NOMO-1 treated with dmso at 0.1 percent for 144 hours (cell line): Measurements from ENCODE around the gene BIN2.
A peak's percentile ranks its signal among the peaks of the same experiment; 100 is the strongest.
"Not testable (repeated sequence)": the region's sequence is repeated elsewhere in the genome, so short reads cannot be mapped to it uniquely, and the experiment has no call there.

Experiments
- DNase-seq: peaks from one replicate; lab custom pipeline; 2025; ENCODE audit not compliant: unreplicated experiment; lab: John Stamatoyannopoulos, UW

Gene BIN2

DNA sequence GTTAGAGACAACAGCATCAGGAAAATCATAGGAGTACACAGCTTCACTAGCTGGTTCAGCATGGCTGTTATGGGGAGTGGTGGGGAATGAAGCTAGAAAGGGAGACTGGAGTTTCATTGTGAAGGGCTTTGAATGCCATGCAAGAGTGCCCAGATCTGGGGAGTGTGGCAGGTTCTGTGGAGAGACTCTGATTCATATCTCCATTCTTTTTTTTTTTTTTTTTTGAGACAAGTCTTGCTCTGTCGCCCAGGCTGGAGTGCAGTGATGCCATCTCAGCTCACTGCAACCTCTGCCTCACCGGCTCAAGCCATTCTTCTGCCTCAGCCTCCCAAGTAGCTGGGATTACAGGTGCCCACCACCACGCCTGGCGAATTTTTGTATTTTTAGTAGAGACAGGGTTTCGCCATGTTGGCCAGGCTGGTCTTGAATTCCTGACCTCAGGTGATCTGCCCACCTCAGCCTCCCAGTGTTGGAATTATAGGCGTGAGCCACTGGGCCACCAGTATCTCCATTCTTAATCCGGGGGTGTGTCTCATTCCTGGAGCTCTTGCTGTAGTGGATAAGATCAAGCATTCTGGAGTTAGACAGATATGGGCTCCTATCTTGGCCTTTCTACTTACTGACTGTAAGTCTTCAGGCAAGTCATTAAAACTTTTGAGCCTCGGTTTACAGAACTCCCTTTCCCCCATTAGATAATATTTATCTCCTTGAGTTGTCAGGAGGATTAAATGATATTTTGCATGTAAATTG, 5.7 kb downstream of the BIN2 start:
- DNase-seq: not testable (repeated sequence)

DNA sequence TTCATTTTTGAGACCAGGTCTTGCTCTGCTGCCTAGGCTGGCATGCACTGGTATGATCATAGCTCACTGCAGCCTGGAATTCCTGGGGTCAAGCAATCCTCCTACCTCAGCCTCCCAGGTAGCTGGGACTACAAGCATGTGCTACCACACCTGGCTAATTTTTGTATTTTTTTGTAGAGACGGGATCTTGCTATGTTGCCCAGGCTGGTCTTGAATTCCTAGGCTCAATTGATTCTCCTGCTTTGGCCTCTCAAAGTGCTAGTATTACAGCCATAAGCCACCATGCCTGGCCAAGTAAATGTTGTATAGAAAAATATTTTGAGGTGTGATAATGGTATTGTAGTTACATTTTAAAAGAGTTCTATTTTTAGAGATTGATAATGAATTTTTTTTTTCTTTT, 12.6 kb downstream of the BIN2 start:
- no peak for DNase-seq

DNA sequence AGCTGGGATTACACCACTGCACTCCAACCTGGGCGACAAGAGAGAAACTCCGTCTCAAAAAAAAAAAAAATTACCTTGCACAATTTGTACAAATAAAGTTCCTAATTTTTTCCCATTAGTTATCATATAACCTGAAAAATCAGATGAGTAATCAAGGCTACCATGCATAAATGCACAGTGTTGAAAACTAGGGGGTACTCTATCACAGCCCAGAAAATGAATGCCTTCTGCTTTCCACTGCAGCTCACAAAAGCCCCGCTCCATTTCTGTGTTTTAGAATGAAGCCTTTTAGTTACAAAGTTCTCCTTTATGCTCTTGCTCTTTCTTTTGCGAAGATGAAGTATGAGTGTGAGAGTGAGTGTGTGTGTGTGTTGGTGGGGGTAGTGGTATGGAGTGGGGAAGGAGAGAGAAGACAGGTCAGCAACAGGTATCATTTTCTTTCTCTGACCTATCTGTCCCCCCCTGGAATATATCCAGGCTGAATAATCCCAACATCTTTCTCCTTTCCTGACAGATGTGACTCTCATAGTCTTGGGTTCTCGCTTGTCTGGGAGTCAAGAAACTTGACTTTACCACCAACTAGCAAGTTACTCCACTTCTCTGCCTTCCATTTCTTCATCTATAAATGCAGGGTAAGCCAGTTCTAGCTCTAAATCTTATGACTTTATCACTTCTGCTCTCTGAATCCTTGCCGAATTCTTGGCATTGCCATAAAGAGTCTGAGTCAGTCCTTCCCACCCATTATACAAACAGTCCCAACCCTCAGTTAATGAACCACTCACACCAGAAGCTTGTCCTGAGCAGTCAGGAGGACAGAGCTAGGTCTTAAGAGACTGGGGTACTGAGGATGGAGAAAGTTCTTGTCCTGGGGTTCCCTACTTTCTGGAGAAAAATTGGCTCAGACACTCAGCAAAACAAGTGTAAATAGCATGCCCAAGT, 16.1 kb downstream of the BIN2 start:
- DNase-seq: no peak

DNA sequence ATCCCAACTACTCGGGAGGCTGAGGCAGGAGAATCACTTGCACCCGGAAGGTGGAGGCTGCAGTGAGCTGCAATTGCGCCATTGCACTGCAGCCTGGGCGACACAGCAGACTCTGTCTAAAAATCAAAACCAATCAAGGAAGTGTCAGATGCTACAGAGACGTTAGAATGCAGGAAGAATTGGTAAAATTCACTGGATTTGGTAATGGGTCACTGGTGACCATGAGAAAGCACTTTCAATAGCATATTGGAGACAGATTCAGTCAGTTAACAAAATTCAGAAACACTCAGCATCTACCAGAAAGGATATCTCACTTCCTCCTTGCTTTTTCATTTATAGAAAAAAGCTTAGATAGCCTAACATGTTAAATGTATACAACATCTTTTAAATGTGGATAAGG, 17.5 kb downstream of the BIN2 start:
- no peak for DNase-seq

DNA sequence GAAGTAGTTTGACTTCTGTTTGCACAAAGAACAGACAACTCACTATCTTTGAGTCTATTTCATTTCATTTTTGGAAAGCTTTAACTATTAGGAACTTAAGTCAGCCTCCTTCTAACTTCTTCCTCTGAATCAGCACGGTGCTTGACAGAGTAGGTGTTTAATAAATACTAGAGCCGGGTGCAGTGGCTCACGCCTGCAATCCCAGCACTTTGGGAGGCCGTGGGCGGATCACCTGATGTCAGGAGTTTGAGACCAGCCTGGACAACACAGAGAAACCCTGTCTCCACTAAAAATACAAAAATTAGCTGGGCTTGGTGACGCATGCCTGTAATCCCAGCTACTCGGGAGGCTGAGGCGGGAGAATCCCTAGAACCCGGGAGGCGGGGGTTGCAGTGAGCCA, 23.2 kb downstream of the BIN2 start:
- not testable (repeated sequence) for DNase-seq

DNA sequence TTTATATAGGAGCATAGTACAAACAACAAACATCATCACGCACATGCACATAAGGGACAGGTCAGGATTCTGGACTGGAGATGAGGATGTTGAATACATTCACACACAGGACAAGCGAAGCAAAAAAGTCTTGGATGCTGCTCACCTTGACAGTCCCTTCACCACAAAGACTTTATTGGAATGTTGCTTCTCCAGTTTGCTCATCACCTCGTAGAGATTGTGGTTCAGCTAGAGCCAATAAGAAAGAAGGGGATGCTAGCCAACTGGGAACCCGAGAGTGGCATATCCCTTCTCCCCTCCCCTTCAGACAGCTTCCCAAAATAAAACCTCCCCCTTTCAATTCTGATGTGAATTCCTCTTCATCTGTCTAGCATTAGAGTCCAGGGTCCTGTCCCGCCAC, 28.3 kb downstream of the BIN2 start:
- no peak for DNase-seq

DNA sequence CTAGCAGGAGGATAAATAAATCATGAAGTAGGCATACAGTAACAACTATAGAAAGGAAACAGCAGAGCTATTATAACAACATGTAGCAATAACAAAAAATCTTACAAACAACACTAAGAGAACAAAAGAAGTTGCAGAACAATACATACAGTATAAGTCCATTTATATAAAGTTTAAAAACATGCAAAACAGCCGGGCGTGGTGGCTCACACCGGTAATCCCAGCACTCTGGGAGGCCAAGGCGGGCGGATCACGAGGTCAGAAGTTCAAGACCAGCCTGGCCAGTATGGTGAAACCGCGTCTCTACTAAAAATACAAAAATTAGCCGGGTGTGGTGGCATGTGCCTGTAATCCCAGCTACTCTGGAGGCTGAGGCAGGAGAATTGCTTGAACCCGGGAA, 29.9 kb downstream of the BIN2 start:
- DNase-seq: not testable (repeated sequence)

DNA sequence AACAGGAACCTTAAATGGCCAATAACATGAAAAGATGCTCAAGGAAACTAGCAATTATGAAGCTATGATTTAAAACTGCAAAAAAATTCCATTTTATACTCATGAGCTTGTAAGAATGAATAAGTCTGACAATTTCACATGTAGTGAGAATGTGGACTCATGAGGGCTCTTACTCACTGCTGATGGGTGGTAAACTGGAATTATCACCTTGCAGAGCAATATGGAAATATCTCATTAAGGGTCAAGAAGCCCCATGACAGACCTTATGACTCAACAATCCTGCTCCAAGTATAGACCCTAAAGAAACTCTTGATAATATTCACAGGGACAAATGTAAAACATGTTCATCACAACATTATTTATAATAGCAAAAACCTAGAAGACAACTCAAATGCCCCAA, 30.3 kb downstream of the BIN2 start:
- no peak for DNase-seq

DNA sequence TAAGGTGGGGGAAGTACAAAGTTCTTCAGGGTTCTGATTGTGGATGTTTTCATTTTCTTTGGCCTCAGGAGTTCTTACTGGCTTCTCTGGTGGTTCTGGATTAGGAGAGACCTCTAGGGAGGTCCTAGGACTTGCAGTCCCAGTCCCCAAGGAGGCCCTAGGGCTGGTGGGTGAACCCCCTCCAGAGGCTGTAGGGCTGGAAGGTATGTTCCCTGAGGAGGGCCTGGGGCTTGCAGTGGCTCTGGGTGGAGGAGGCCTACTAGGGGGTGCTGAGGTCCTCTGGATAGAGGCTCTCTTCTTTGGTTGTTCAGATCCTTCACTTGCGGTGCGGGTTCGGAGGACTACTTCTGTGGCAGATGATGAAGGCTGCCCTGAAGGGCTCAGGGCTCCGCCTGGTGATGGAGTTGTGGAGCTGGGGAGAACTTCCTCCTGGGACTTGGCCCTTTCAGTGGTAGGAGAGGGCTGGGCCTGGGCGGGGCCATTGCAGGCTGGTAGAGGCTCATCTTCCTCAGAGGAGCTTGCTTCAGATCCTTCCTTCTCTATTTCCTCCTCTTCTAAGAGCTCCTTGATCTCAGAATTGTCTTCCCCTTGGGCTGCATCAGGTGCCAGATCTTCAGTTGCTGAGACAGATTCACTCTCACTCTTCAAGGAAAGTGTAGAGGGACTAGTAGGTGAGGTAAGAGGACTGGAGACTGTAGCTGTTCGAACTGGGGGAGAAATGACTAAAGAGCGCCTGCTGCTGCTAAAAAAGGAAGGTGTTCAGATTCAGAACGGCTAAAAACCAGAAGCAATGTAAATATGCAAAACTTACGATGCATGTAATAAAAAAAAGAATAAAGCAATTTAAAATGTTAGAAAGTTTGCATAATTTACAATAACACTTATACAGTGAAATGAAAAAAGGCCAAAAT, 32.1 kb downstream of the BIN2 start:
- DNase-seq: peak; percentile 72

DNA sequence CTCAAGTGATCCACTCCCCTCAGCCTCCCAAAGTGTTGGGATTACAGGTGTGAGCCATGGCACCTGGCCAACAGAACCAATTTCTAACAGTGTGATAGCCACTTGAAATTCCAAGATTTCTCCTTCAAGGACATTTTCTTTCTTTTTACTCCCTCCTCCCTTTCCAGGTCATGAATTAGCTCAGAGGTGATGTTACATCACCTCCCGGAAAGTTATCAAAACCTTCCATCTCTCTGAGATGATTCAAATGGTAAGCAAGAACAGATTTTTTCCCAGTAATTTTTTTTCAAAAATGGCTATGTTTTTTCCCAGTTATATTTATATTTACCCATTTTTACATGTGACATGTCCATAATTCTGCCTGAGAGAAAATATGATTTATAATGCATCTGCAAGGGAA, 38.1 kb downstream of the BIN2 start:
- no peak for DNase-seq

DNA sequence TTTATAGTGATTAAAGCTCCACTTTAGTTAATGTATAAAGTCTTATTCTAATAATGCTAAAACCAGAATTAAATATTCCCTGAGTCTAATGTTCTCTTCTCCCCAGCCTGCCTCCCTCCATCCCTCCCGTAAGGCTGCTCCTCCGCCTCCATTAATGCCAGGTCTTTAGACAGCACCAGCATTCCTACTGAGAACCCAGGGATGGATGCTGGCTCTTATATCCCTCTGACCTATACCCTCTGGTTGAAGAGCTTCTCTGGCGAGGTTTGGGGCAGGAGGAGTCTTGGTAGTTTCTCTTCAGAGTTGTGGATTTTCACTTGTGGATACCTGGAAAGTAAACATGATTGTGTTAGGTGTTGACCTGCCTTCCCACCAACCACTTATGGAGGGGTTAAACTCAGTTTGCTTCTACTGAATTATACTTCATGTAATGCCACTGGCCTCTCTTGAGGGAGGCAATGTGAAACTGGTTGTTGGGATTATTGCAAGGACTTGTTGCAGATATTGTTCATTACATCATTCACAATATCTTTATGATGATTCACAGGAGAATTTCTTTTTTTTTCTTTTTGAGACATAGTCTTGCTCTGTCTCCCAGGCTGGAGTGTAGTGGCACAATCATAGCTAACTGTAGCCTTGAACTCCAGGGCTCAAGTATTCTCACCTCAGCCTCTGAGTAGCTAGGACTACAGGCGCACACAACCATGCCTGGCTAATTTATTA, 42.6 kb downstream of the BIN2 start:
- DNase-seq: no peak

DNA sequence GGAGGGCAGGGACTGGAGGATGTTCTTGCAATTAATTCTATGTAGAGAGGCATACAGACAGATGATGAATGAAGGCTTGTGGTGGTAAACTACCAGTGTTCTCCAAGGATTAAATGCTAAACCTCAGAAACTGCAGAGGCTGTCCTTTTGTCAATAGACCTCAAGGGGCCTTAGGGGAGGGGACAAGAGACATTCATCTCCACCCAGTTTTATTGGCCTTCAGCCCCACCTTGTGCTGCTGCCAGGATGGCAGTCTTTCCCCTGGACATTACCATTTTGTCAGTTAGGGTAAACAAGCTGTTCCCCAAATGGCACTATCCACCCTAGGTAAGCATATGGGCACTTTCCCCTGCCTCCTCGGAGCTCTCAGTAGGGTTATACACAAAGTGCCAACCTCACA, 48.9 kb downstream of the BIN2 start:
- no peak for DNase-seq

DNA sequence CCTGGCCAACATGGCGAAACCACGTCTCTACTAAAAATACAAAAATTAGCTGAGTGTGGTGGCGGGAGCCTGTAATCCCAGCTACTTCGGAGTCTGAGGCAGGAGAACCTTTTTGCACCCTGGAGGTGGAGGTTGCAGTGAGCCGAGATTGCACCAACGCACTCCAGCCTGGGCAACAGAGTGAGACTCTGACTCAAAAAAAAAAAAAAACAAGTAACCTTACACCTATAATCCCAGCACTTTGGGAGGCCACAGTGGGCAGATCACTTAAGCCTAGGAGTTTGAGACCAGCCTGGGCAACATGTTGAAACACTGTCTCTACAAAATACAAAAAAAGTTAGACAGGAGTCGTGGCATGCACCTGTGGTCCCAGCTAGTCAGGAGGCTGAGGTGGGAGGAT, 51.2 kb downstream of the BIN2 start:
- DNase-seq: not testable (repeated sequence)

DNA sequence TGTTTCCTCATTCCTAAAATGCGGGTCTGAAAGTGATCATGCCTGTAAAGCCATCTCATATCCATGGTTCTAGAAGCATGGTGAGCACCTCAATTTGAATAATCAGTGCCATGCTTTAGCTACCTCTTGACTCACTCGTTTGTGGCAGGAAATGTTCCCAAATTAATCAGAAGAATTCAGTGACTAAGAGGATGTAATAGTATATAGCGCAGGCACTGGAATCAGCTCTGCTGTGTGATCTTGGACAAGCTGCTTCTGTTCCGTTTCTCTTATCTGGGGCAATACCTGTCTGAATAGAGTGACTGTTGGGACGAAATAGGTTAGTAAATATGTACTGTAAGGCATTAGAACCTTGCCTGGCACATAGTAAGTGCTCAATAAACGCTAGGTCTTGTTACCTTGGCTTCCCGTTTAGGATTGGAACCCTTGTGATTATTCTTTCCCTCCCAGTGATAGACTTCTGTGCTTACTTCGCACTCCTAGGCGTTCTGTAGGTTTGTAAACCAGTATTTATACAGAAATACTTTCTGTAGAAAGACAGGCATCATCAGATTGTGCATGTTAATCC, 52.9 kb downstream of the BIN2 start:
- DNase-seq: no peak

DNA sequence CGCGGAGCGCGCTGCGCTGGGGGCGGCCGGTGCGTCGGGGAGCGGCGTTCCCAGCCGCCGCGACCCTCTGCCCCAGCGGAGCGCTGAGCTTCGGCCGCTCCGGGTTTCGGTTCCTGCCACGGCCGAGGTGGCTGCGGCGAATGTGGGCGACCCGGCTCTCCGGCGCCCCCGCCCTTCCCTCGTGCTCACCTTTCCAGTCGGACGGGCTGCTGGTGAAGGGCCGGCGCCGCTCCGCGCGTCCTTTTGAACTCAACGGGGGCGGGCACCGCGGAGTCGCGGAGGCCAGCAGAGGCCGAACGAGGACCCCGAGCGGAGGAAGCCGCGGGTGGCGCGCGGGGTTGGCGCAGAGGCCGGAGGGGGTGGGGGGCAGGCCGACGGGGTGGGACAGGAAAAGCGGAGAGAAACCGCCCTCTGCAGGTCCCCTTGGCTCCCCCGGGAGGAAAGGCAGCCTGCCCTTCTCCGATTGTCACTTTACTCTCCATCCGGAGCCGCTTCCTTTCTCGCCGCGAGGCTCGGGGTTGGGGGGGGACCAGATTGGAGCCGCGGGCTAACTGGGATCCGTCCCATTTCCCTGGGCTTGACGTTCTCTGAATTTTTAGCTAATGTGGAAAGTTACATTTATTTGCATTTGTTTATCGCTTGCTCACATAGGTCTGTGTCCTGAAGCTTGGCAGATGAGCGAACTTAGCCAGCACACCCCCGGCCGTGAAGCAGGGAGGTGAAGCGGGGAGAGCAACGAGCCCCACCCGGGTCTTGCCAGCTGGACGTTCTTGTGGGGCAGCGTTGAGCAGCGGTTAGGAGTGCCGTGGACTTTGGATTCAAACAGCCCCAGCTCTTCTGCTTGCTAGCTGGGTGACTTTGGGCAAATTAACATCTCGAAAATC, 53.7 kb downstream of the BIN2 start, which contains the start of gene SMAGP:
Gene SMAGP (minus strand): TSS at position 349 of the 884 bp plus-strand sequence. CDS start 1,137 bp downstream, outside the sequence.
- DNase-seq: peak; percentile 40

DNA sequence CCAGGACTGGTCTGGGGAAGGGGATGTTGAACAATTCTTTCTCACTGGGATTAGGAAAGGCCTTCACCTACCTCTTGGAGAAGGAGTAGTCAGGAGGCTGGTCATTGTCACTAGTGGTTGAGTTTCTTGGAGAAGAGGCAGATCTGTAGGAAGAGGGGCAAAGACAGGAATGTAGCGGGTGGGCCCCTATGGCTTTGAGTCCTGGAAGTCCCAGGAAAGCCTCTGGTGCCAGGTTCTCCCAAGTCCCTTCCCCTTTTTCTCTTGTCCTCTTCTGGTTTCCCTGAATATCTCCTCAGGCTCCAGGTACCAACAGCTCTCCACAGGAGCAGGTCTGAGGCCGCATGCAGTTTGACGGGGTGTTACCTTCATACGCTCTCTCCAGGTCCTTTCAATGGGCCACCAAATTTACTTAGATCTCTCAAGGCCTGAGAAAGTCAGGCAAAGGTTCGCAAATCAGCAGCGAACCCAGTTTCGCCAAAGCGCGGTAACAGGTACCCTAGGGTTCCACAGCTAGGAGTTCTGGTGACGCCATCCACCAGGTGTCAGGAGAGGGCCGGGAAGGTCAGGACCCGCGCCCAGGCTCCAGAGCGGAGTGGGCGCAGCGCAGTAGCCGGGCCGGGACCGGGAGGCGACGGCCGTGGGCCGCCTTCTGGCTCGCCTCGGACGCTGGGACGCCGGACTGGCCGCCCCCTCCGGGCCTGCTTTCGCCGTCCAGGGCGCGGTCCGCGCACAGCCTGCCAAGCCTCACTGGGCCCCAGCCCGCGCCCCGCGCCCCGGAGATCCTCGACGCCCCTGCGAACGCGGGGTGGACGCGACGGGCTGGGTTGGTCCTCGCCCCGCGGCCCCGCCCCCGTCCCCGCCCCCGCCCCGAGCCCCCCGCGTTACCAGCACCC, 54.6 kb downstream of the BIN2 start:
- DNase-seq: no peak

DNA sequence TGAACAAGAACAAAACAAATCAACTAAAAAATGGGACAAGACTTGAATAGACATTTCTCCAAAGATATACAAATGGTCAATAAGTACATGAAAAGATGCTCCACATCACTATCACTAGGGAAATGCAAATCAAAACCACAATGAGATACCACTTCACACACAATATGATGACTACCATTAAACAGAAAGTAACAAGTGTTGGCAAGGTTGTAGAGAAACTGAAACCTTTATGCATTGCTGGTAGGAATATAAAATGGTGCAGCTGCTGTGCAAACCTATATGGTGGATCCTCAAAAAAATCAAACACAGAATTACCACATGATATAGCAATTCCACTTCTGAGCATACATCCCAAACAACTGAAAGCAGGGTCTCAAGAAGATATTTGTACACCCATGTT, 59.0 kb downstream of the BIN2 start:
- no peak for DNase-seq

DNA sequence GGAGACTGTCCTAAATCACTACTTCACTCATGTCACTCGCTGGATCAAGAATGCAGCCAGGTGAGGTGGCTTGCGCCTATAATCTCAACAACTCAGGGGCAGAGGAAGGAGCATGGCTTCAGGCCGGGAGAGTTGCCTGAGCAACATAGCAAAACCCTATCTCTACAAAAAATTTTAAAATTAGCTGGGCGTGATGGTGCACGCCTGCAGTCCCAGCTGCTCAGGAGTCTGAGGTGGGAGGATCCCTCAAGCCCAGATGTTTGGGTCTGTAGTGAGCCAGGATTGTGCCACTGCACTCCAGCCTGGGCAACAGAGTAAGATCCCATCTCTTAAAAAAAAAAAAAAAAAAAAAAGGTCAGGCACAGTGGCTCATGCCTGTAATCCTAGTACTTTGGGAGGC, 59.7 kb downstream of the BIN2 start:
- no peak for DNase-seq
